ENCODE results near the gene ETV1. TPM values are rescaled to one million over a fixed set of nuclear protein-coding genes. Genes with fewer than 3 reads are reported as not detected.

The ETV1 gene
- total RNA-seq (ENCODE audit: insufficient read depth, low replicate concordance) = 30.3 TPM

GRCh38 chr7:13989126-13989948 is at the start of gene ETV1:
TSS of gene ETV1 (minus strand) at chr7:13989666. CDS start at chr7:13989052, 614 bp downstream.
- peak; percentile 82 for DNase-seq (ENCODE audit: low spot score)

GRCh38 chr7:14024406-14024805 is 34.9 kb upstream of the ETV1 start:
- no peak for DNase-seq (ENCODE audit: low spot score)

GRCh38 chr7:14023838-14024237 is 34.4 kb upstream of the ETV1 start:
- DNase-seq (ENCODE audit: low spot score) = no peak

DNA sequence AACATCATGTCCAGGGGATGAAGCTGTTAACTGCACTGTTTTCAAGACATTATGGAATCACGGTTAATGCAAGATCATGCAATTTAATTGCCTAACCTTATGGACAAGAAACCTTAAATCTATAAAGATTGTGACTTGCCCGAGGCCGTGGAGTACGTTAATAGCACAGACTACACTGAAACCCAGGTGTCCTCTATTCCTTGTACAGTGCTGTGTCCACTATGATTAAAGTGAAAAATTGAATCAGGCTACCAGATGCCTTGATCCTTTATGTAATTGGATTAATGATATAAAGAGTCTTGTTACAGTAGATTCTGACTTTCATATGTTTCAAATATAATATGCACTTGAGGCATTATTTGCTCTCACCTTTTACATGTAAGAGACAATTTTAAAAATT is 33.9 kb upstream of the ETV1 start:
- DNase-seq (ENCODE audit: low spot score) = no peak

DNA sequence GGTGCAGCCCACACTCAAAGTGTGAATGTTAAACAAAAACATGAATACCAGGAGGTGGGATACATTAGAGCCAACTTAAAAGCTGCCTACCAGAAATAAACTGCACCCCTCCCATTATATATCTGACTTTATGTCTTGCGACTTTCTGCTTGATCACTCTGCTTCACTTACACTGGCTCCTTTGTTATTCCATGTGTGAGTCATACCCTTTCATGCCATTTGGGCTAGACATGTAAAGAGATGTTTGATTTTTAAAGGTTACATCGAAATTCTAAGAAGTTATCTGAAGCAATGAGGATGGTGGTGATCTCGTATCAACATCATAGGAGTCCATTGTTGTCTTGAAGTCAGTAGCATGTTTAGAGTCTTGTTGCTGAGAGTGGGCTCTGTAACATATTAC is 31.6 kb upstream of the ETV1 start:
- no peak for DNase-seq (ENCODE audit: low spot score)

DNA sequence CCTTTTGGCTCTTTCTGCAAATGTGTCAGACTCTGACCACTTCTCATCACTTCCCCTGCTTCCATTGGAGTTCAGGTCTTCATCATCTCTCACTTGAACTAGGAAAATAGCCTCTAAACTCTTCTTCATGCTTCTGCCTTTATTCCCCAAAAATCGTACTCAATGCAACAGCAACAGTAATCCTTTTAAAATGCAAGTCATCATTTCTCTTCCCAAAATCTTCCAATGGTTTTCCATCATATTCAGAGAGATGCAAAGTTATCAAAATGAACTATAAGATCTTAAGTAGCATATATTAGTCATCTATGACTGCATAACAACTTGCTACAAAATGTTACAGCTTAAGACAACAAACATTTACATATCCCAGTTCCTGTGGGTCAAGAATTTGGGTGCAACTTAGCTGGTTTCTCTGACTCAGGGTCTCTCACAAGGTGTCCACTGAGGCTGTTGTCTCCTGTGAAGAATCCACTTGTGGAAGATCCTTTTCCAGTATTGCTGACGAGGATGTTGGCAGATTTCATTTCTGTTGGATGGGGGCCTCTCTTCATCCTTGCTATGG is 31.0 kb upstream of the ETV1 start:
- DNase-seq (ENCODE audit: low spot score) = no peak

DNA sequence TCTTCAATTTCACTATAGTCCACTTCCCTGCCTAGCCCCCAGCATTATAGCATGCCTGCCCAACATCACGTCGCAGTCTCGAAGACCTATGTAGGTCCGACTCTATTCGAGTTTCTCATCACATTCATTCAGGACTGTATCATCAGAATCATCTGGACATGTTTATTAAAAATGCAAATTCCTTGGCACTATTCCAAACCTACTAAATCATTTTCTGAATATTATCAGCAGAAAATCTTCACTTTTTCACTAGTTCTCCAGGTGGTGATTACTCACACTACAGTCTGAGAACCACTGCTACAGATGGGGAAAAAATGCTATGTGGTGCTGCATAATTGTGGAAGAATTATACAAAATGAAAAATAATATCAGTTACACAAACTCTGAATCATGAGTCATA is 29.3 kb upstream of the ETV1 start:
- no peak for DNase-seq (ENCODE audit: low spot score)

GRCh38 chr7:14016950-14017349 is 27.5 kb upstream of the ETV1 start:
- peak; percentile 9 for DNase-seq (ENCODE audit: low spot score)

DNA sequence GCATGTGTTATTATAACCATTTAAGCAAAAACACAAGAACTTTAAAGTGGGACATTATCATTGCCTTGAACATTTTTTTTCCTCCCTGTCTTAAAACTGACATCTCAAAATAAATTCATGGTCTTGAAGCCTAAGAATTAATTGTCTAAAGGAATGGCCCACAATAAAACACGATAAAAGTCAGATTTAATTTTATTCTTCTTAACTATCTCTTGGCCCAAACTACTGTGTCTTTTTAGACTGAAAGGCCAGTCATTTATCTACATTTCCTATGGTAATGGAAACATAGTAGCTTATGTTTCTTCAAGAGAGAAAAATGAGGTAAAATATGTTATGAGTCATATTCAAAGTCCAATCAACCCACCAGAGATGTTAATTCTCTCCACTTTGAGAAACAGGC is 24.4 kb upstream of the ETV1 start:
- no peak for DNase-seq (ENCODE audit: low spot score)

GRCh38 chr7:14009453-14010418 is 20.3 kb upstream of the ETV1 start:
- no peak for DNase-seq (ENCODE audit: low spot score)

DNA sequence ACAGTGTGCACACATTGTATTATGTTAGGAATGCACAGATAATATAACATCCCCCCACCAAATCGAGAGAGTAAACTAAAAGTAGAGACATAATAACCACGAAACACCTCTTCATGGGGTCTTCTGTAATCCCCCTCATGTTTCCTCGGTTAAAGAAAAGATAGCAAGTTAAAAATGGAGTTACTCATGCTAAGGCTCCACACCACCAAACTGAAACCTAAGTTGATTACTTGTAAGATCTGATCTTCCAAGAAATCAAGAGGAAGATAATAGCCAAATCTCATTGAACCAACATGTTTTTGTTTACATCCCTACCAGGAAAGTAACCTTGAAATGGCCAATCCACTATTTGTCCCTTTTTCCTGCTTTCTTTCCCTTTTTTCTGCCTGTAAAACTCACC is 11.7 kb upstream of the ETV1 start:
- no peak for DNase-seq (ENCODE audit: low spot score)

DNA sequence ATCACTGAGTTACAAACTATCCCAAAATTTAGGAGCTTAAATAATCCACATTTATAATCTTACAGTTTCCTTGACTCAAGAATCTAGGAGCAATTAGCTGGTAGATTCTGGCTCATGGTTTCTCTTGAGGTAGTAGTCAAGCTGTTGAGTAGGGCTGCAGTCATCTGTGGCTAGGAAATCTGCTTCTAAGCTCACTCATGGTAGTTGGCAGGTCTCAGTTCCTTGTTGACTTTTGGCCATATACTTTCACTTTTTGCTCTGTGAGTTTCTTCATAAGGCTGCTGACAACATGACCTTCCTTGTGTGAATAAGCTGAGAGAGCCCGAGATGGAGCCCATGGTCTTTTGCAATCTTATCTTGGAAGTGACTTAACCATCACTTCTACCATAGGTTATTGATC is 10.8 kb upstream of the ETV1 start:
- DNase-seq (ENCODE audit: low spot score) = no peak

- DNase-seq (ENCODE audit: low spot score) = no peak
Observed at GRCh38 chr7:13998866-13999265, 9.4 kb upstream of the ETV1 start.

- DNase-seq (ENCODE audit: low spot score) = peak; percentile 13
Observed at GRCh38 chr7:13992596-13992964, 3.1 kb upstream of the ETV1 start.

DNA sequence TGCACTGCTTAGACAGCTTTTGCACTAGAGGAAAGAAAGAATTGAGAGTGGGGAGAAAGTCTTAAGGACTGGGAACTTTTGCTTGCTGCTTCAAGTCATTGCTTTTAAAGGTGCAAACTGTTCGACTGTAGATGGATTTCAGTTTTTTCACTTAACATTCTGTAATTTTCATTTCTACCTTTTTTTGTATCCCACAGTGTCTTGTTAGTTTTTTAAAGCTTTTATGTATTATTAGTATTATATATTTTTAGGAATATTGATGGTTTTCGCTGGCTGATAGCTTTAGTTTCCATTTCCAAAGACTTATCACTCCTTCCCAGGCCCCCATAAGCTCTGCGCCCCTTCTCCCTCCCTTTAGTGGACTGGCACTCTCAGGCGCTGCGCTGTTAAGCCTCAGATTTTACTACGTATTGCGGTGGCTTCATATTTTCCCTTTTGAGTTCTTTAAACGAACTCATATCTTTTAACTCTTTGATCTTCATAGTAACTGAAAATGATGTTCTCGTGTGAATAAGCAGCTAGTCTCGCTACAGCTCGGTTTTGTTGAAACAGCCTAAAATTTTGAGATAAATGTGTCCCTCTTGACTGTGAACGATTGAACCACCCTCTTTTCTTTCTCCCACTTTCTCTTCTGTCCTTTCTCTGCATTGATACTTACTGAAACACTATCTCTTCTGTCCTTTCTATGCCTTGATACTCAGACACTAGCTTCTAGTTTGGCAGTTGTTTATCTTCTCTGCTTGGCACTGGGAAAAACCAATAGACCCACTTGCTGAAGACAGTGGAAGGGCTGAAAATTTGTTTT is 2.5 kb upstream of the ETV1 start:
- peak; percentile 28 for DNase-seq (ENCODE audit: low spot score)

GRCh38 chr7:13990984-13991790 is 1.7 kb upstream of the ETV1 start:
- peak; percentile 98 for DNase-seq (ENCODE audit: low spot score)

GRCh38 chr7:13990319-13990983 is 985 bp upstream of the ETV1 start:
- peak; percentile 71 for DNase-seq (ENCODE audit: low spot score)

DNA sequence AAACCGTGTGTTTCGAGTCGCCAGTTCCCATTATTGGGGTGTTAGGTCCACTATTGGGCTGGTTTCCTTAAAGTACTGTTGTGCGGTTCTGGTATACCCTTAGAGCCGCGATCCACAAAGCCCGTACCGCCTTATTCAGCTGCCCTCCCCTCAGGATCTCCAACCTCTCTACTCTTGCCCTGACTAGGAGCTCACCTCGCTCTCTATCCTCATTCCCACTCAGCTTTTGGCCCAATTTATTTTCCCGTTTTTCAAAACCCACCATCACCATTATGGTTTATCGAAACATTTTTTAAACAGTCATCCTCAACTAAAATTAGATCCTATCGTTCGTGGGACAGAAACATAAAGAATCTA is 461 bp upstream of the ETV1 start:
- DNase-seq (ENCODE audit: low spot score) = peak; percentile 30

DNA sequence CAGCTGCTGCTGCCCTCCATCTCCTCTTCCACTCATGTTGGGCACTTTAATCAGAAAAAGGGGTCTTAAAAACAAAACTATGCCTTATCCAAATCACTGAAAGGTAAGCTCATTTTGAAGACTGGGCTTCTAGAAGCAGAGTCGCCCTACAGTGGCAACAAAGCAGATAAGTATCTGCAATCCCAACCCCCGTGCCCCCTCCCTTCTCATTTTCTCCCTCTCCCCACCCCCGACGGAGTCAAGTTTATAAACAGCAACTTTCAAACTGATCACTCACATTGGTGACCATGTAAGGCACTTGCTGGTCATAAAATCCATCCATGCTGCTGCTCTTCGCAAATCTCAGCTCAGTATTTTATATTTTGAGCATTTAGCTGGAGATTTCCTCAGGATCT is 738 bp downstream of the ETV1 start:
- peak; percentile 4 for DNase-seq (ENCODE audit: low spot score)

DNA sequence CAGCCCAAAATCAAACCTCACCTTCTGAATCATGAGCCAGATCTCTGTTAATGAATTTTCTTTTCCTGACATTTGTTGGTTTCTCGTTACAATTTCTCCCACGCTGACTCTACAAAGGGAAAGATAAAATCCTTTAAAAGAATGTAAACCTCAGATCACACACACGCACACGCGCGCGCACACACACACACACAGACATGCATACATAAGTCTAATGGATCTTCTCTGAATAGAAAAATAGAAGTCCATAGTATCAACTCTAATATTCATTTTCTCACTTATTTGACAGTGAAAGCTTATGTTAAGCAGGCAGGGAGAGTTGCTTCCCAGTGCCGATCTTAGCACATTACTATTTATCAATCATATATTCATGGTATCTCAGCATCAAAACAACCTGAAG is 1.4 kb downstream of the ETV1 start:
- peak; percentile 23 for DNase-seq (ENCODE audit: low spot score)

Data from umbilical cord (tissue), 2 donors.